Fibroblast of the aortic adventitia (primary cell): Measurements from ENCODE around the gene CBLB. TPM values are rescaled to one million over a fixed set of nuclear protein-coding genes. Genes with fewer than 3 reads are reported as not detected.

Experiments
- DNase-seq: peaks from one replicate; pipeline ENCODE4 v3.0.0-alpha.2; 2010; ENCODE audit warnings: low read depth
- H3K4me3 ChIP-seq: 2 replicates; pipeline ENCODE4 v1.5.1; 2011; ENCODE audit warnings: low read depth, mild to moderate bottlenecking, control low read depth, low read length, moderate library complexity
- CTCF ChIP-seq: IDR thresholded peaks from 2 replicates; pipeline ENCODE4 v1.5.1; 2011; ENCODE audit warnings: mild to moderate bottlenecking, low read length, control low read depth, inconsistent platforms; ENCODE audit not compliant: insufficient read depth
- total RNA-seq: library from RNA; depleted of rRNA; stranded (reverse); fragments of >200 nt; gene quantifications from 2 replicates; pipeline ENCODE4 v1.2.3, GENCODE V29; 2012; ENCODE audit warnings: low replicate concordance

The CBLB gene
- total RNA-seq, 1 donor = 63.9 TPM

DNA sequence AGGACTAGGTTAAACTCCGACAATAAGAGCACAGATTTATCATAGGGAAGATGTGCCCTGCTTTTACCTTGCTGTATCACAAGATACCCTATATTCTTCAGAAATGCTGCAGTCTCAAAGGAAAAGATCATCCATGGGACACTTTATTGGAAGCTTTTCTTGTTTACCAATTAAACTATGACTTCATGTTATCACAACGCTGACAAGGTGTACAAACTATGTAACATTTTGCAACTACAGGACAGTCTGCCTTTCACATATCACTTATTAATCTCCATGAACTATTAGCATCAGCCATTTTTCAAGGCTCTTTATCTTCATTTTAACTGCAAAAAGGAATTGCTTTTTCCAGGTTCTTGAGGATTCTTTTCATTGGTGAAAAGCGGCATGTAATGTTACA is 34.0 kb downstream of the CBLB start:
- DNase-seq = no peak
- TF ChIP-seq CTCF = no peak
- no peak overlapping the region for H3K4me3 ChIP-seq

DNA sequence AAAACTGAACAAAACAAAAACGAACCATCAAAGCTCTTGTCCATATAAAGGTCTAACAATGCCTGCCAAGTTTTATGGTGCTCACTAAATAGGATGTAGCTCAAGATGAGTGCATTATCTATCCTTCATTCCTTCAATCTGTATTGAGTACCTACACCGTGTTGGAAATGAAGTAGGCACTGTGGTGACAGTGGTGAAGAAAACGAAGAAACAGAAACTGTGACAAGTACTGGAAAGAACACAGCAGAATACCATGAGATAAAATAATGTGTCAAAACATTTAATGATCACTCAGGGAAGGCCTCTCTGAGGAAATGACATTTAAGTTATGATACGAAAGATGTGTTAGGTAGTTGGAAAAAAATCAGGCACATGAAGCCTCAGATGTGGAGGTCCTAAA is 36.2 kb downstream of the CBLB start:
- DNase-seq = no peak
- H3K4me3 ChIP-seq = no peak overlapping the region
- TF ChIP-seq CTCF = no peak

- DNase-seq = no peak
- TF ChIP-seq CTCF = no peak
- no peak overlapping the region for H3K4me3 ChIP-seq
Measured at GRCh38 chr3:105830836-105831235, 38.0 kb downstream of the CBLB start.

GRCh38 chr3:105829871-105830622 is 38.8 kb downstream of the CBLB start:
- no peak overlapping the region for H3K4me3 ChIP-seq
- DNase-seq = no peak
- no peak for TF ChIP-seq CTCF

DNA sequence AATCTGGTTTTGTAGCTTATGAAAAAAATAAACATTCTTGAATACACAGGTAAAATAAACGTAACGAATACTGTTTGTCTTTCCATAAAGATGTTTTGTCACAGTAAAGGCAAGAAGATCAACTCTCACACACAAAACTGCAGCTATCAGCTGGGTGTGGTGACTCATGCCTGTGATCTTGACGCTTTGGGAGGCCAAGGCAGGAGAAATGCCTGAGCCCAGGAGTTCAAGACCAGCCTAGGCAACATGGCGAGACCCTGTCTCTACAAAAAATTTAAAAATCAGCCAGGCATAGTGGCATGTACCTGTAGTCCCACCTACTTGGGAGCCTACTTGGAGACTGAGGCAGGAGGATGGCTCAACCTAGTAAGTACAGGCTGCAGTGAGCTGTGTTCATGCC is 39.6 kb downstream of the CBLB start:
- no peak overlapping the region for H3K4me3 ChIP-seq
- no peak for TF ChIP-seq CTCF

DNA sequence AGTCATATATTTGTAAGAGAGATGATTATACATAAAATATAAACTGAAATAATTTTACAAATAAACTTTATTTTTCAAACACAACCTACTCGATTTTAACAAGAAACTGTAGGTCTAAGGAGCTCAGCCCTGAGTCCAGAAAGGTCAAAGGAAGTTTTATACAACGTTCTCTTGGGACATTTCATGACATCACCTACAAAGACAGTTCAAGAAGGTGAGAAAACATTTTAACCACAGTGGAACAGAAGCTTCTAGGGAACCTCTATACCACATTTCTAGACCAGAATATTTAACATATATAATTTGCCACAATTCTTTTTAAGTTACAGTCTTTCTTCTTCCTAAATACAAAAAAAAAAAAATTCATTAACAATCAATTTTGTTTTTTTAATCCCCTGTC is 40.1 kb downstream of the CBLB start:
- H3K4me3 ChIP-seq = no peak overlapping the region
- no peak for TF ChIP-seq CTCF
- no peak for DNase-seq

More for the DNA sequence above, 39.6 kb downstream of the CBLB start:
- DNase-seq = no peak

DNA sequence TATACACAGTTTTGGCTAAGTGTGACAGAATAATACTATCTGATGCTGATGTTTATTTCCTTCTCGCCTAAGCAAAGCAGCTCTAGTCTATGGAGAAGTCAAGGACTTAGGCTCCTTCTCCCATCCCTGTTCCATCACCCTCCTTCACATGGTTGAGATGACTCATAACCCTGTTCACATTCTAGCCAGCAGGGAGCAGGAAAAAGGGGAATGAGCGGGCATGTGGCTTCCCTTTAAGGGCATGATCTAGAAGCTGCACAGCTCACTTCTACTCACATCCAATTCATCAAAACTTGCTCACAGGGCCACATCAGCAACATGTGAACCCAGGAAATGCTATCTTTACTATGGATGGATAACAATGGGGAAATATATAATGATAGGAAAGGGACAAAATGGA is 40.9 kb downstream of the CBLB start:
- H3K4me3 ChIP-seq = no peak overlapping the region
- DNase-seq = peak; percentile 83
- peak; percentile 70 for TF ChIP-seq CTCF
